ENCODE results near the gene OPN4.
"Not testable (repeated sequence)": the region's sequence is repeated elsewhere in the genome, so short reads cannot be mapped to it uniquely, and the experiment has no call there.

OPN4 gene, protein sequence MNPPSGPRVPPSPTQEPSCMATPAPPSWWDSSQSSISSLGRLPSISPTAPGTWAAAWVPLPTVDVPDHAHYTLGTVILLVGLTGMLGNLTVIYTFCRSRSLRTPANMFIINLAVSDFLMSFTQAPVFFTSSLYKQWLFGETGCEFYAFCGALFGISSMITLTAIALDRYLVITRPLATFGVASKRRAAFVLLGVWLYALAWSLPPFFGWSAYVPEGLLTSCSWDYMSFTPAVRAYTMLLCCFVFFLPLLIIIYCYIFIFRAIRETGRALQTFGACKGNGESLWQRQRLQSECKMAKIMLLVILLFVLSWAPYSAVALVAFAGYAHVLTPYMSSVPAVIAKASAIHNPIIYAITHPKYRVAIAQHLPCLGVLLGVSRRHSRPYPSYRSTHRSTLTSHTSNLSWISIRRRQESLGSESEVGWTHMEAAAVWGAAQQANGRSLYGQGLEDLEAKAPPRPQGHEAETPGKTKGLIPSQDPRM

GRCh38 chr10:86654411-86655172 lies at the start of gene OPN4:
Gene OPN4 (plus strand): TSS chr10:86654547. CDS start chr10:86654784, 237 bp downstream.
- DNase-seq: no peak

DNA sequence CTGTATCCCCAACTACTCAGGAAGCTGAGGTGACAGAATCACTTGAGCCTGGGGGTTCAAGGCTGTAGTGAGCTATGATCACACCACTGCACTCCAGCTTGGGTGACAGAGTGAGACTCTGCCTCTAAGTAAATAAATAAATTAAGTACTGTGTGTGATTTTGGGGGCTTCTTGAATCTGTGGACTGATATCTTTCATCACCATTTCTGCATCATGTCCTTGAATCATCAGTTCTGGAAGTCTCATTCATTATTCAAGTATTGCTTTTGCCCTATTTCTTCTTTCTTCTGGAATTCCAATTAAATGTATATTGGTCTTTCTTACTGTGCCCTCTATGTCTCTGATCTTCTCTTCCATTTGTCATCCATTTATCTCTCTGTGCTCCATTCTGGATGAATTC lies 46.7 kb upstream of the OPN4 start:
- no peak for DNase-seq

GRCh38 chr10:86609920-86610319 lies 44.4 kb upstream of the OPN4 start:
- no peak for DNase-seq

- DNase-seq: no peak
Observed at GRCh38 chr10:86611386-86611785, 43.0 kb upstream of the OPN4 start.

DNA sequence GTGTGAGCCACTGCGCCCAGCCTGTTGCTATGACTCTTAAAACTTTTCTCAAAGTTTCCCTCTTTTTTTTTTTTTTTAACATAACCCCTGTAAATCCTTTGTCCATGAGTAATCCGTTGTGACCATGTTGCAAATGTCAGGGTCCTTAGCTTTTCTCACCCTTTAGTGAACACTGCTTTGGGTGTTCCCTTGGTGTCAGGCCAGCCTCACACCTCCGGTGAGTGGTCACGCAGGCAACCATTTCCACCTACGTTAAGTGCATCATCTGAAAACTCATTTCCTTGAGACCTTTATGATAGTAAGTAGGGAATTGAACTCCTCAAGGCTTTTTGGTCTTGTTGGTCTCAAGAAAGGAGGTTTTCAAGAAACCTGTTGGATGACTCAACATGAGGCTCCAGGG lies 41.3 kb upstream of the OPN4 start:
- no peak for DNase-seq

GRCh38 chr10:86613905-86614304 lies 40.4 kb upstream of the OPN4 start:
- DNase-seq: no peak

GRCh38 chr10:86614853-86615252 lies 39.5 kb upstream of the OPN4 start:
- no peak for DNase-seq

- DNase-seq: not testable (repeated sequence)
Observed at GRCh38 chr10:86617278-86617677, 37.1 kb upstream of the OPN4 start.

DNA sequence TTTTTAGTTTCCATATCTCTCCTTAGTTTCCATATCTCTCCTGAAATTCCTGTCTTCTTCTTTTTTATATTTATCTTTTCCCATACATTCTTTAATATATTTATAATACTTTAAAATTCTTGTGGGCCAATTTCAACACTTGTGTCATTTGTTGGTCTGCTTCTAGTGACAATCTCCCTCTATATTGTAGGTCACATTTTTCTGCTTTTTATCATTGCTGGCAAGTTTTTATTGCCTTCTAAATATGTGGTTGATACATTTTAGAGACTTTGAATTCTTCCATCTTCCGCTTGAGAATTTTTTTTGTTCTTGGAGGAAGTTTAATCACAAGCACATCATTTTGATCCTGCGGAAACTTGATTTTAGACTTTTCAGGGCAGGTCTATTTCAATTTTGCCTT lies 26.0 kb upstream of the OPN4 start:
- DNase-seq: no peak

DNA sequence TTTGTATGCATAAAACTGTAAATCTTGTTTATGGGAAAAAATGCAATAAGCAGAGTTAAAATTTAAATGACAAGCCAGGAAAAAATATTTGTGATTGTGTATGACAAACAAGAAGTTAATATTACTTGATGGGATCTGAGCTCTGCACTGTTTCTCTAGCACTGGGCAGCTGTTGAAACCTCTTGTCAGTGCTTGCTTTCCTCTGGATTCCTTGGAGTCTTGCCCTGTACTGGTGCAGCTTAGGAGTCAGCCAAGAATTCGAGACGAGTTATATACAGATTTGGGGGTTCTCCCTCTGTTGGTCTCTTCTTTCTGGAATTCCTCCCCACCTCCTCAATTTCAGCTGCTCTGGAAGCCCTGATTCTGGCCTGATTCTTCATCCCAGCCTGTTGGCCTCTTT lies 24.3 kb upstream of the OPN4 start:
- DNase-seq: no peak

GRCh38 chr10:86632009-86632800 lies 22.1 kb upstream of the OPN4 start:
- no peak for DNase-seq

GRCh38 chr10:86632951-86633350 lies 21.4 kb upstream of the OPN4 start:
- no peak for DNase-seq

- DNase-seq: no peak
Observed at GRCh38 chr10:86635402-86635801, 18.9 kb upstream of the OPN4 start.

DNA sequence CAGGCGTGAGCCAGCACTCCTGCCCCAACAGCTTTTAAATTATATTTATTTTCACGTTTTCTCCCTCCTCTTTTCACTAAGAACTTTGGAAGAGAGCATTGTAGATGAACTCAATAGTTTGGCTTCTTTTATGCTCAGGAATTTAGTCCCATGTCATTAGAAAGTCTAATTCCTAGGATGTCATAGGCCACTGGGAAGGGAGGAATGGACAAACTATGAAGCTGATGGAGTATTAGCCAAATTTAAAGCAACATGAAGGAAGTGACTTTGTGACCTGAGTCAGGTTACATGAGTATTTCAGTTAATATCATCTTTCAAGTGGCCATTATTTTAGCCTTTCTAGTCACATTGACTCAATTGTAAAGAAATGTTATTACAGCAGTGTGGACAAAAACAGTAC lies 18.0 kb upstream of the OPN4 start:
- no peak for DNase-seq

DNA sequence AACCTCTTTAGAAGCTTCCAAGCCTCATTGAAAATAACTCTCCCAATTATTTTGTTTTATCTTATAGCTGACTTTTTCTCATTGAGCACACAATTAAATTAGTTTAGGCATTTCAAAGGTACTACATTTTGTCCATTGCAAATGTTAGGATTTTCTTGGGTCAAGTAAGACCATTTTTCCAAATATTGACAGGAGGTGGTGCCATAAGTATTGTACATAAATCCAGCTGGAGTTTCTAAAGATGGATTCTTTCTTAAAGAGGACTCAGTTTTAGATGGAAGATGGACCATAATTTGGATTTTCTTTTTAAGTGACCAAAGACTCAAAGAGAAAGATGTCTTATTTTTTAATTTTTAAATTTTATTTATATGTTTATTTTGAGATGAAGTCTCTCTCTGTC lies 12.3 kb upstream of the OPN4 start:
- no peak for DNase-seq

DNA sequence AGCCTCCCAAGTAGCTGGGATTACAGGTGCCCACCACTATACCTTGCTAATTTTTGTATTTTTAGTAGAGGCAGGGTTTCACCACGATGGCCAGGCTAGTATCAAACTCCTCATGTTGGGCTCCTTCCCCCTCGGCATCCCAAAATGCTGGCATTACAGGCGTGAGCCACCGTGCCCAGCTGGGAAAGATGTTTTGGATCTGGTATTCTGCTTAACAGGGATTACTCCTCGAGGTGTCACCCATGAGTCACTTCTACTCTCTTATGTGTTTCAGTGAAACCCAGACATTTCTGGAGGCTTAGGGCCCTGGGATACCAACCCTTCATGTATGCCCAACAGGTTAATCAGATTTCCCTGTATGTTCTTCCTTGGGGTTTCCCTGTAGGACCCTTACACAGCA lies 11.8 kb upstream of the OPN4 start:
- no peak for DNase-seq

DNA sequence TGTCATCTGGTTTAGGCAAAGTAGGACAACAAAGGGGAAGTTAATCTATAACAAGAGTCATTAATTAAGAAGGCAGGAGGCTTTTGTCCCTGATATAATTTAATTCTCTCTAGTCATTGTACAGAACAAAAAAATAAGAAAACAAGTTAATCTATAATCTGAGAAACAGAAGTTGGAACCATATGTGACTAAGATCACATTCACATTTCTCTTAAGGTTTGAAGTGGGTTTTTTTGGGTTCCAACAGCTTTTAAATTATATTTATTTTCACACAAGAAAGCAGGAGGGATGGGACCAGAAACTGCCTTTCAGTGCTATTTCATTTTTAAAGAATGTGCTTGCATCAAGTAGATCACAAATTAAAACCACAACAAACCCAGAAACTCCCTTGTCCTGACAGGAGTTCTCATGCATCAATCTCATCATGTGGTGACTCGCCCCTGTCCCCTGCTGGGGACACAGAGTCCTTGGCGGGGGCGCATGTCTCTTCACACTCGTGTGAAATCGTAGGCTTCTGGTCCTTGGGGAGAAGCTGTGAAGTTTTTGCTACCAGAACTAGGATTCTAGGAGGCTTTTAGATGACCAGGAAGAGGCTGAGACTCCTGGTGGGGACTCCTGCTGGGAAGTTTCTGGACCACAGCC lies 10.1 kb upstream of the OPN4 start:
- DNase-seq: no peak

GRCh38 chr10:86644794-86645445 lies 9.4 kb upstream of the OPN4 start:
- DNase-seq: no peak

- DNase-seq: not testable (repeated sequence)
Observed at GRCh38 chr10:86645621-86646165, 8.7 kb upstream of the OPN4 start.

DNA sequence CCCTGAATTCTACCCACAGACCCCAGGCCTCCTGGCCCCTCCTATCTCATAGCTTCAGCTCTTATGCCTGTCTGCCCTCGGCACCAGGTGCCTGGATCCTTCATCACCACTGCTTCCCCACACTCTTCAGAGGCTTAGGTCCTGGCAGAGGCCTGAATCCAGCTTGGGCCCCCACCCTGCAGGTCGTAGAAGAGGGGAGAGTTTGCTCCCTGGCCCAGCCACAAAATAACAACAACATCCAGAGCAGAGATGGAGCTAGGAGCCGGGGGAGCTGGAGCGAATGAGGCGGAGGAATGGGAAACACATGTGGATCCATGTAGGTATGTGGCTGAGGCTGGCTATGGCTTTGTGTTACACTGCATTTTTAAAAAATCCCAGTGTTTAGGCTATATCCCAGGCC lies 7.8 kb upstream of the OPN4 start:
- no peak for DNase-seq

GRCh38 chr10:86646933-86647332 lies 7.4 kb upstream of the OPN4 start:
- no peak for DNase-seq

Measured in Kasumi-1 (cell line).